CD4-positive, CD25-positive, alpha-beta regulatory T cell (primary cell): ENCODE measurements around the gene STX4. TPM values are rescaled to one million over a fixed set of nuclear protein-coding genes. Genes with fewer than 3 reads are reported as not detected.

ENCODE experiments used
- ATAC-seq, 2 donors: fragments of 150-1000 bp; cut with Tn5 transposase; one replicate each; pipeline ENCODE4 v1.10.0; 2021; ENCODE audit warnings: low read depth in 2 of 2, moderate number of reproducible peaks in 2 of 2, moderate library complexity in 1 of 2
- DNase-seq, 3 donors: peaks; one replicate each; pipeline versions ENCODE4 v3.0.0 to v3.0.0-alpha.2; 2012 to 2022; ENCODE audit warnings: mixed read lengths in 1 of 3
- H3K27ac ChIP-seq: one replicate; pipeline ENCODE4 v1.7.0; 2013; ENCODE audit warnings: mild to moderate bottlenecking, low read length; ENCODE audit not compliant: insufficient read depth, poor library complexity, severe bottlenecking
- H3K27me3 ChIP-seq: one replicate; pipeline ENCODE4 v1.7.0; 2013; ENCODE audit warnings: low read length; ENCODE audit not compliant: control insufficient read depth, insufficient read depth
- H3K36me3 ChIP-seq: one replicate; pipeline ENCODE4 v1.7.0; 2013; ENCODE audit warnings: mild to moderate bottlenecking, low read length, moderate library complexity; ENCODE audit not compliant: control insufficient read depth, insufficient read depth
- H3K4me1 ChIP-seq: 2 replicates; pipeline ENCODE4 v1.7.0; 2013; ENCODE audit warnings: mild to moderate bottlenecking, low read length; ENCODE audit not compliant: insufficient read depth, control insufficient read depth, poor library complexity, severe bottlenecking
- H3K4me3 ChIP-seq: one replicate; pipeline ENCODE4 v1.7.0; 2013; ENCODE audit warnings: low read depth, mild to moderate bottlenecking, low read length, moderate library complexity
- H3K9me3 ChIP-seq, 2 experiments: 1 replicate in 1 of 2; 2 replicates in 1 of 2; pipeline ENCODE4 v1.7.0; 2013; ENCODE audit warnings: low read length in 2 of 2, mild to moderate bottlenecking in 1 of 2, moderate library complexity in 1 of 2; ENCODE audit not compliant: control insufficient read depth in 2 of 2
- H3K27ac Mint-ChIP-seq, 3 donors: one replicate each; pipeline ENCODE4 v1.8.0; 2020 to 2022; ENCODE audit warnings: mild to moderate bottlenecking in 3 of 3, mixed read lengths in 3 of 3, moderate library complexity in 2 of 3
- H3K27me3 Mint-ChIP-seq: one replicate; pipeline ENCODE4 v1.8.0; 2022; ENCODE audit warnings: mild to moderate bottlenecking, mixed read lengths
- H3K36me3 Mint-ChIP-seq: one replicate; pipeline ENCODE4 v1.8.0; 2020; ENCODE audit warnings: mixed read lengths
- H3K4me1 Mint-ChIP-seq, 4 donors: one replicate each; pipeline ENCODE4 v1.8.0; 2020 to 2022; ENCODE audit warnings: mixed read lengths in 4 of 4, mild to moderate bottlenecking in 1 of 4
- H3K4me3 Mint-ChIP-seq, 4 donors: one replicate each; pipeline ENCODE4 v1.8.0; 2020 to 2022; ENCODE audit warnings: mild to moderate bottlenecking in 4 of 4, mixed read lengths in 4 of 4, moderate library complexity in 3 of 4
- H3K9me3 Mint-ChIP-seq, 7 donors: one replicate each; pipeline ENCODE4 v1.8.0; 2020 to 2022; ENCODE audit warnings: mixed read lengths in 7 of 7, mild to moderate bottlenecking in 3 of 7, moderate library complexity in 2 of 7
- polyA plus RNA-seq, 4 donors: library from polyadenylated mRNA; unstranded; fragments of 300-500 nt; fragmentation: Illumina TruSeq; gene quantifications; one replicate each; pipeline ENCODE4 v1.2.3, GENCODE V29; 2021
- total RNA-seq: library from RNA; stranded (reverse); gene quantifications from one replicate; pipeline ENCODE4 v1.2.3, GENCODE V29; 2022

STX4 gene
- total and polyA plus RNA-seq, 5 donors from 2014 or later: 19.1 to 80.7 (median 27.2) TPM

- no peak overlapping the region for H3K27ac ChIP-seq
- Mint-ChIP-seq H3K4me1 (peaks cover 0 to 2% (median 0%) of the 10 kb centered on the region in 4 donors), H3K36me3 (no peaks in the 10 kb centered on the region), H3K27me3 (peaks cover 24% of the 10 kb centered on the region), H3K27ac (no peak overlapping the region), H3K9me3 (no peaks in the 10 kb centered on the region), H3K4me3 (no peak overlapping the region)
- H3K27me3 ChIP-seq: no peaks in the 10 kb centered on the region
- H3K9me3 ChIP-seq: no peaks in the 10 kb centered on the region
- DNase-seq: no peak
- ATAC-seq: no peak
- H3K36me3 ChIP-seq: no peaks in the 10 kb centered on the region
- no peak overlapping the region for H3K4me3 ChIP-seq
- H3K4me1 ChIP-seq: no peaks in the 10 kb centered on the region
These were observed 30.5 kb upstream of the STX4 start for GRCh38 chr16:31002862-31003341.

- Mint-ChIP-seq H3K4me3 (no peak overlapping the region), H3K27me3 (peaks cover 21% of the 10 kb centered on the region), H3K27ac (peak overlapping the region in 1 of 3 donors; percentile 75), H3K9me3 (no peaks in the 10 kb centered on the region), H3K36me3 (no peaks in the 10 kb centered on the region), H3K4me1 (peaks cover 0 to 2% (median 0%) of the 10 kb centered on the region in 4 donors)
- no peaks in the 10 kb centered on the region for H3K4me1 ChIP-seq
- H3K27ac ChIP-seq: no peak overlapping the region
- H3K4me3 ChIP-seq: no peak overlapping the region
- no peak for DNase-seq
- no peak for ATAC-seq
- no peaks in the 10 kb centered on the region for H3K27me3 ChIP-seq
- no peaks in the 10 kb centered on the region for H3K9me3 ChIP-seq
- H3K36me3 ChIP-seq: no peaks in the 10 kb centered on the region
These were observed 29.6 kb upstream of the STX4 start for GRCh38 chr16:31003744-31004143.

- Mint-ChIP-seq H3K27me3 (peaks cover 30% of the 10 kb centered on the region), H3K36me3 (no peaks in the 10 kb centered on the region), H3K4me3 (no peak overlapping the region), H3K4me1 (peaks cover 0 to 3% (median 0%) of the 10 kb centered on the region in 4 donors), H3K27ac (no peak overlapping the region), H3K9me3 (no peaks in the 10 kb centered on the region)
- DNase-seq: no peak
- no peaks in the 10 kb centered on the region for H3K36me3 ChIP-seq
- H3K27ac ChIP-seq: no peak overlapping the region
- peaks cover 2% of the 10 kb centered on the region for H3K27me3 ChIP-seq
- no peaks in the 10 kb centered on the region for H3K9me3 ChIP-seq
- no peak overlapping the region for H3K4me3 ChIP-seq
- ATAC-seq: no peak
- no peaks in the 10 kb centered on the region for H3K4me1 ChIP-seq
These were observed 28.7 kb upstream of the STX4 start for GRCh38 chr16:31004658-31005057.

- Mint-ChIP-seq H3K4me1 (peaks cover 0 to 8% (median 0%) of the 10 kb centered on the region in 4 donors), H3K4me3 (peak overlapping the region in 1 of 4 donors; percentile 27), H3K27me3 (peaks cover 35% of the 10 kb centered on the region), H3K9me3 (no peaks in the 10 kb centered on the region), H3K27ac (no peak overlapping the region), H3K36me3 (no peaks in the 10 kb centered on the region)
- no peaks in the 10 kb centered on the region for H3K9me3 ChIP-seq
- ATAC-seq: no peak
- H3K36me3 ChIP-seq: no peaks in the 10 kb centered on the region
- H3K4me1 ChIP-seq: peaks cover under 1% of the 10 kb centered on the region
- H3K4me3 ChIP-seq: no peak overlapping the region
- DNase-seq: no peak
- H3K27ac ChIP-seq: no peak overlapping the region
- peaks cover 4% of the 10 kb centered on the region for H3K27me3 ChIP-seq
These were observed 27.8 kb upstream of the STX4 start for GRCh38 chr16:31005350-31006085.

- Histone ChIP-seq H3K4me3 (no peak overlapping the region), H3K36me3 (no peaks in the 10 kb centered on the region), H3K4me1 (peaks cover 6% of the 10 kb centered on the region), H3K27me3 (peaks cover 4% of the 10 kb centered on the region), H3K27ac (no peak overlapping the region), H3K9me3 (no peaks in the 10 kb centered on the region)
- H3K27ac Mint-ChIP-seq: no peak overlapping the region
- ATAC-seq (no peak), DNase-seq (no peak)
- no peaks in the 10 kb centered on the region for H3K9me3 Mint-ChIP-seq
- no peak overlapping the region for H3K4me3 Mint-ChIP-seq
- H3K36me3 Mint-ChIP-seq: no peaks in the 10 kb centered on the region
- peaks cover 0 to 11% (median 0%) of the 10 kb centered on the region in 4 donors for H3K4me1 Mint-ChIP-seq
- peaks cover 35% of the 10 kb centered on the region for H3K27me3 Mint-ChIP-seq
These were observed 27.3 kb upstream of the STX4 start for GRCh38 chr16:31006086-31006385.

- peaks cover 8% of the 10 kb centered on the region for H3K4me1 ChIP-seq
- Mint-ChIP-seq H3K9me3 (no peaks in the 10 kb centered on the region), H3K27me3 (peaks cover 41% of the 10 kb centered on the region), H3K27ac (no peak overlapping the region), H3K36me3 (no peaks in the 10 kb centered on the region), H3K4me3 (no peak overlapping the region), H3K4me1 (peaks cover 0 to 16% (median 0%) of the 10 kb centered on the region in 4 donors)
- no peaks in the 10 kb centered on the region for H3K9me3 ChIP-seq
- ATAC-seq: no peak
- no peaks in the 10 kb centered on the region for H3K36me3 ChIP-seq
- H3K27ac ChIP-seq: no peak overlapping the region
- no peak for DNase-seq
- no peak overlapping the region for H3K4me3 ChIP-seq
- H3K27me3 ChIP-seq: peaks cover 7% of the 10 kb centered on the region
These were observed 26.8 kb upstream of the STX4 start for GRCh38 chr16:31006589-31006988.

- Mint-ChIP-seq H3K27ac (no peak overlapping the region), H3K36me3 (no peaks in the 10 kb centered on the region), H3K27me3 (peaks cover 47% of the 10 kb centered on the region), H3K9me3 (no peaks in the 10 kb centered on the region), H3K4me3 (no peak overlapping the region), H3K4me1 (peaks cover 0 to 18% (median under 1%) of the 10 kb centered on the region in 4 donors)
- Histone ChIP-seq H3K27ac (no peak overlapping the region), H3K4me1 (peaks cover 8% of the 10 kb centered on the region), H3K9me3 (no peaks in the 10 kb centered on the region), H3K27me3 (peaks cover 10% of the 10 kb centered on the region), H3K4me3 (no peak overlapping the region), H3K36me3 (no peaks in the 10 kb centered on the region)
- ATAC-seq (no peak), DNase-seq (no peak)
These were observed 25.7 kb upstream of the STX4 start for GRCh38 chr16:31007684-31008083.

GRCh38 chr16:31008149-31008548 lies 25.2 kb upstream of the STX4 start:
- Mint-ChIP-seq H3K27ac (no peak overlapping the region), H3K9me3 (no peaks in the 10 kb centered on the region), H3K4me3 (no peak overlapping the region), H3K4me1 (peaks cover 0 to 18% (median 2%) of the 10 kb centered on the region in 4 donors), H3K36me3 (no peaks in the 10 kb centered on the region), H3K27me3 (peaks cover 52% of the 10 kb centered on the region)
- ATAC-seq (no peak), DNase-seq (no peak)
- Histone ChIP-seq H3K9me3 (no peaks in the 10 kb centered on the region), H3K36me3 (no peaks in the 10 kb centered on the region), H3K27me3 (peaks cover 10% of the 10 kb centered on the region), H3K27ac (no peak overlapping the region), H3K4me3 (no peak overlapping the region), H3K4me1 (peaks cover 8% of the 10 kb centered on the region)
